ENCODE results near the gene MLLT3. TPM values are rescaled to one million over a fixed set of nuclear protein-coding genes. Genes with fewer than 3 reads are reported as not detected.

Gene MLLT3
- total RNA-seq, 3 donors from 2014 or later: 8.8 to 30.3 (median 22.6) TPM

- TF ChIP-seq POLR2A (IDR thresholded peaks at IDR 0.05) (no peak), CTCF (IDR thresholded peaks at IDR 0.05) (no peak), POLR2AphosphoS5 (IDR thresholded peaks at IDR 0.05) (no peak)
- intact Hi-C loops (cut with DNase I; ENCODE audit: low total_unique reads): no loop called here
- no peak for DNase-seq (ENCODE audit: low spot score in 2 of 2)
- H3K36me3 ChIP-seq: no peaks in the 10 kb centered on the region
- no peaks in the 10 kb centered on the region for H3K27me3 ChIP-seq
- no peak overlapping the region for H3K4me3 ChIP-seq
- H3K27ac ChIP-seq: no peak overlapping the region
- no peaks in the 10 kb centered on the region for H3K4me1 ChIP-seq
- no peaks in the 10 kb centered on the region for H3K9me3 ChIP-seq
These were observed 330.3 kb downstream of the MLLT3 start for GRCh38 chr9:20292002-20292401.

Other genes starting within 250 kb of the MLLT3 start
- 10 to 100 TPM; 23.4 to 48.1 (median 36.7) TPM for gene FOCAD, start 61.8 kb upstream of the MLLT3 start, total RNA-seq